Fibroblast of skin of back (primary cell): ENCODE results near the gene WDR93. TPM values are rescaled to one million over a fixed set of nuclear protein-coding genes. Genes with fewer than 3 reads are reported as not detected.
A peak's percentile ranks its signal among the peaks of the same experiment; 100 is the strongest.

Experiments used
- DNase-seq: peaks from one replicate; pipeline ENCODE4 v3.0.0-alpha.2; 2013
- polyA plus RNA-seq, 2 experiments: library from polyadenylated mRNA; unstranded; fragments of 120-200 nt; gene quantifications; one replicate each; pipeline ENCODE4 v1.2.1, GENCODE V29; 2013; ENCODE audit not compliant: insufficient read length in 2 of 2

Gene WDR93
- polyA plus RNA-seq (2013, experiment 1 of 2; ENCODE audit: insufficient read length): 0.06 TPM
- polyA plus RNA-seq (2013, experiment 2 of 2; ENCODE audit: insufficient read length): not detected

- DNase-seq: peak; percentile 72
Measured at GRCh38 chr15:89690276-89691218, at the start of gene WDR93, which contains the start of gene PEX11A. TSS of gene WDR93 (plus strand) at chr15:89690811. CDS start at chr15:89701747, 10,936 bp downstream. TSS of gene PEX11A (minus strand) at chr15:89690754. CDS start at chr15:89690632, 122 bp downstream.

GRCh38 chr15:89641053-89641452 is 49.6 kb upstream of the WDR93 start:
- no peak for DNase-seq

- no peak for DNase-seq
Measured at GRCh38 chr15:89642106-89642505, 48.5 kb upstream of the WDR93 start.

- no peak for DNase-seq
Measured at GRCh38 chr15:89645680-89646079, 44.9 kb upstream of the WDR93 start.

GRCh38 chr15:89646416-89647141 is 44.0 kb upstream of the WDR93 start:
- DNase-seq: no peak

- DNase-seq: peak; percentile 48
Measured at GRCh38 chr15:89647191-89647851, 43.3 kb upstream of the WDR93 start.

- no peak for DNase-seq
Measured at GRCh38 chr15:89648106-89649012, 42.3 kb upstream of the WDR93 start.

GRCh38 chr15:89649013-89649625 is 41.5 kb upstream of the WDR93 start:
- no peak for DNase-seq

- no peak for DNase-seq
Measured at GRCh38 chr15:89649716-89650115, 40.9 kb upstream of the WDR93 start.

- no peak for DNase-seq
Measured at GRCh38 chr15:89652131-89652530, 38.5 kb upstream of the WDR93 start.

- no peak for DNase-seq
Measured at GRCh38 chr15:89652666-89653065, 37.9 kb upstream of the WDR93 start.

- no peak for DNase-seq
Measured at GRCh38 chr15:89653578-89653977, 37.0 kb upstream of the WDR93 start.

- DNase-seq: peak; percentile 56
Measured at GRCh38 chr15:89654301-89654761, 36.3 kb upstream of the WDR93 start.

- peak; percentile 58 for DNase-seq
Measured at GRCh38 chr15:89654847-89655805, 35.5 kb upstream of the WDR93 start, which contains the start of gene KIF7. TSS of gene KIF7 (minus strand) at chr15:89655467. CDS start at chr15:89652930, 2,537 bp downstream.

GRCh38 chr15:89656116-89656815 is 34.3 kb upstream of the WDR93 start:
- DNase-seq: no peak

- no peak for DNase-seq
Measured at GRCh38 chr15:89657686-89658200, 32.9 kb upstream of the WDR93 start.

- DNase-seq: no peak
Measured at GRCh38 chr15:89659295-89659694, 31.3 kb upstream of the WDR93 start.

- DNase-seq: no peak
Measured at GRCh38 chr15:89660556-89660955, 30.1 kb upstream of the WDR93 start.
